Natural killer cell (primary cell): ENCODE data around the gene FAM228A. TPM values are rescaled to one million over a fixed set of nuclear protein-coding genes. Genes with fewer than 3 reads are reported as not detected.

Experiments
- ATAC-seq, 3 donors: fragments of 150-1000 bp in 2 of 3; fragments of 200-7000 bp in 1 of 3; cut with Tn5 transposase; 1 replicate in 1 of 3; 2 replicates in 2 of 3; pipeline ENCODE4 v1.10.0; 2021; ENCODE audit warnings: mild to moderate bottlenecking in 2 of 3, moderate library complexity in 2 of 3
- DNase-seq, 2 donors: peaks; one replicate each; pipeline versions ENCODE4 v3.0.0 to v3.0.0-alpha.2; 2013 to 2021; ENCODE audit warnings: mixed read lengths in 1 of 2
- H3K27ac ChIP-seq: one replicate; pipeline ENCODE4 v1.5.1; 2013; ENCODE audit warnings: mild to moderate bottlenecking, low read length
- H3K27me3 ChIP-seq: one replicate; pipeline ENCODE4 v1.6.1; 2013; ENCODE audit warnings: low read length; ENCODE audit not compliant: control insufficient read depth, insufficient read depth
- H3K36me3 ChIP-seq: one replicate; pipeline ENCODE4 v1.6.1; 2013; ENCODE audit warnings: low read length; ENCODE audit not compliant: control insufficient read depth, insufficient read depth
- H3K4me1 ChIP-seq: one replicate; pipeline ENCODE4 v1.6.1; 2013; ENCODE audit warnings: low read length; ENCODE audit not compliant: control insufficient read depth, insufficient read depth
- H3K4me3 ChIP-seq: one replicate; pipeline ENCODE4 v1.5.1; 2013; ENCODE audit warnings: low read length
- H3K9me3 ChIP-seq: one replicate; pipeline ENCODE4 v1.6.1; 2013; ENCODE audit warnings: low read length; ENCODE audit not compliant: control insufficient read depth, insufficient read depth
- H3K27ac Mint-ChIP-seq, 2 donors: one replicate each; pipeline ENCODE4 v1.8.0; 2022; ENCODE audit warnings: mild to moderate bottlenecking in 2 of 2, mixed read lengths in 2 of 2, moderate library complexity in 1 of 2
- H3K27me3 Mint-ChIP-seq, 2 donors: one replicate each; pipeline ENCODE4 v1.8.0; 2022; ENCODE audit warnings: low read depth in 2 of 2, mixed read lengths in 2 of 2
- H3K36me3 Mint-ChIP-seq: one replicate; pipeline ENCODE4 v1.8.0; 2022; ENCODE audit warnings: mixed read lengths
- H3K4me1 Mint-ChIP-seq, 2 donors: one replicate each; pipeline ENCODE4 v1.8.0; 2022; ENCODE audit warnings: mixed read lengths in 2 of 2
- H3K4me3 Mint-ChIP-seq: one replicate; pipeline ENCODE4 v1.8.0; 2022; ENCODE audit warnings: mild to moderate bottlenecking, moderate library complexity, mixed read lengths
- H3K9me3 Mint-ChIP-seq, 2 donors: one replicate each; pipeline ENCODE4 v1.8.0; 2022; ENCODE audit warnings: mixed read lengths in 2 of 2
- WGBS: methylation state at CpG from one replicate; pipeline ENCODE4 v1.1.7; 2013; ENCODE audit warnings: missing lambda C conversion rate; ENCODE audit not compliant: insufficient coverage; 5-methylcytosine and 5-hydroxymethylcytosine counted together
- intact Hi-C: fragments of 100-400 bp; cut with micrococcal nuclease; formaldehyde crosslinking; loops from one replicate; pipeline ENCODE4 v1.14.2; 2022
- total RNA-seq, 4 donors: library from RNA; stranded (reverse); fragments of 120-200 nt in 1 of 4; gene quantifications; one replicate each; pipeline versions ENCODE4 v1.2.3 to v1.2.4, GENCODE V29; 2013 to 2022
- TF ChIP-seq, protein P1 (sequence below): fragments of 200-600 bp; IDR thresholded peaks from one replicate; pipeline ENCODE4 v1.8.0; 2022; ENCODE audit warnings: antibody characterized with exemption

The FAM228A gene
- total RNA-seq, 3 donors from 2014 or later (not counting 1 experiment from before 2014, with no cell fraction given) = 0.34 to 0.82 TPM; not detected in 1

- DNase-seq = no peak
- no peaks in the 10 kb centered on the region for H3K27me3 Mint-ChIP-seq
- H3K36me3 Mint-ChIP-seq = peaks cover 6% of the 10 kb centered on the region
- no peak overlapping the region for H3K27ac Mint-ChIP-seq
- H3K9me3 ChIP-seq = no peaks in the 10 kb centered on the region
- no peak overlapping the region for H3K4me3 ChIP-seq
- no peaks in the 10 kb centered on the region for H3K9me3 Mint-ChIP-seq
- H3K4me1 ChIP-seq = no peaks in the 10 kb centered on the region
- no peaks in the 10 kb centered on the region for H3K27me3 ChIP-seq
- WGBS = 83% methylated on average over 6 of the region's 6 CpGs
- intact Hi-C loops = no loop called here
- TF ChIP-seq, protein P1, sequence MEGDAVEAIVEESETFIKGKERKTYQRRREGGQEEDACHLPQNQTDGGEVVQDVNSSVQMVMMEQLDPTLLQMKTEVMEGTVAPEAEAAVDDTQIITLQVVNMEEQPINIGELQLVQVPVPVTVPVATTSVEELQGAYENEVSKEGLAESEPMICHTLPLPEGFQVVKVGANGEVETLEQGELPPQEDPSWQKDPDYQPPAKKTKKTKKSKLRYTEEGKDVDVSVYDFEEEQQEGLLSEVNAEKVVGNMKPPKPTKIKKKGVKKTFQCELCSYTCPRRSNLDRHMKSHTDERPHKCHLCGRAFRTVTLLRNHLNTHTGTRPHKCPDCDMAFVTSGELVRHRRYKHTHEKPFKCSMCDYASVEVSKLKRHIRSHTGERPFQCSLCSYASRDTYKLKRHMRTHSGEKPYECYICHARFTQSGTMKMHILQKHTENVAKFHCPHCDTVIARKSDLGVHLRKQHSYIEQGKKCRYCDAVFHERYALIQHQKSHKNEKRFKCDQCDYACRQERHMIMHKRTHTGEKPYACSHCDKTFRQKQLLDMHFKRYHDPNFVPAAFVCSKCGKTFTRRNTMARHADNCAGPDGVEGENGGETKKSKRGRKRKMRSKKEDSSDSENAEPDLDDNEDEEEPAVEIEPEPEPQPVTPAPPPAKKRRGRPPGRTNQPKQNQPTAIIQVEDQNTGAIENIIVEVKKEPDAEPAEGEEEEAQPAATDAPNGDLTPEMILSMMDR = no peak
- no peak for ATAC-seq
- H3K36me3 ChIP-seq = peaks cover 45% of the 10 kb centered on the region
- no peak overlapping the region for H3K4me3 Mint-ChIP-seq
- peaks cover 0 to 4% of the 10 kb centered on the region in 2 donors for H3K4me1 Mint-ChIP-seq
- no peak overlapping the region for H3K27ac ChIP-seq
Observed at GRCh38 chr2:24222946-24223345, 48.1 kb downstream of the FAM228A start.

GRCh38 chr2:24225499-24226242, 50.8 kb downstream of the FAM228A start:
- H3K4me3 ChIP-seq = no peak overlapping the region

GRCh38 chr2:24228470-24228869, 53.6 kb downstream of the FAM228A start:
- TF ChIP-seq, protein P1 = no peak
- Mint-ChIP-seq H3K9me3 (no peaks in the 10 kb centered on the region), H3K4me3 (no peak overlapping the region), H3K27ac (no peak overlapping the region), H3K27me3 (no peaks in the 10 kb centered on the region), H3K36me3 (no peaks in the 10 kb centered on the region), H3K4me1 (no peaks in the 10 kb centered on the region)
- intact Hi-C loops = loop anchor here (1.0 kb wide), 1 partner anchor 154 kb away; no protein-coding TSS in a partner anchor
- Histone ChIP-seq H3K4me3 (no peak overlapping the region), H3K4me1 (no peaks in the 10 kb centered on the region), H3K9me3 (no peaks in the 10 kb centered on the region), H3K27ac (no peak overlapping the region), H3K36me3 (peaks cover 24% of the 10 kb centered on the region), H3K27me3 (no peaks in the 10 kb centered on the region)
- ATAC-seq (no peak), DNase-seq (peak in 1 of 2 donors; percentile 13)
- no CpG with 5 or more reads among the region's 1 CpG for WGBS

More at GRCh38 chr2:24225499-24226242, 50.8 kb downstream of the FAM228A start:
- Histone ChIP-seq H3K36me3 (peaks cover 24% of the 10 kb centered on the region), H3K9me3 (no peaks in the 10 kb centered on the region), H3K27me3 (no peaks in the 10 kb centered on the region), H3K4me1 (no peaks in the 10 kb centered on the region), H3K27ac (no peak overlapping the region)
- WGBS = 96% methylated on average over 9 of the region's 9 CpGs
- DNase-seq (no peak), ATAC-seq (no peak)
- no peak overlapping the region for H3K27ac Mint-ChIP-seq
- H3K4me1 Mint-ChIP-seq = no peaks in the 10 kb centered on the region
- TF ChIP-seq, protein P1 = no peak
- H3K27me3 Mint-ChIP-seq = no peaks in the 10 kb centered on the region
- no peak overlapping the region for H3K4me3 Mint-ChIP-seq
- H3K36me3 Mint-ChIP-seq = peaks cover 2% of the 10 kb centered on the region
- intact Hi-C loops = no loop called here
- H3K9me3 Mint-ChIP-seq = no peaks in the 10 kb centered on the region
